ENCODE measurements around the gene TNFSF9. TPM values are rescaled to one million over a fixed set of nuclear protein-coding genes. Genes with fewer than 3 reads are reported as not detected.

The TNFSF9 gene
- total RNA-seq, 1 donor from 2014 or later: 2.3 TPM

DNA sequence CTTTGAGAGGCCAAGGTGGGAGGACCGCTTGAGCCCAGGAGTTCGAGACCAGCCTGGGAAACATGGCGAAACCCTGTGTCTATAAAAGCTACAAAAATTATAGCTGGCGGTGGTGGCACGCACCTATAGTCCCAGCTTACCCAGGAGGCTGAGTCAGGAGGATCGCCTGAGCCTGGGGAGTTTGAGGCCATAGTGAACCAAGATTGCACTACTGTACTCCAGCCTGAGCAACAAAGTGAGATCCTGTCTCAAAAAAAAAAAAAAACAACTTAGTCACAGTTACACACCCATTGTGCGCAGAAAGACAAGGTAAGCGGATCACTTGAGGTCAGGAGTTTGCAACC, 48.5 kb upstream of the TNFSF9 start:
- Histone ChIP-seq H3K4me1 (ENCODE audit: insufficient read depth, low read length) (no peaks in the 10 kb centered on the region), H4K20me1 (ENCODE audit: insufficient read depth, low read length) (no peaks in the 10 kb centered on the region), H3K27me3 (ENCODE audit: insufficient read depth, low read length) (no peaks in the 10 kb centered on the region), H3K79me2 (ENCODE audit: insufficient read depth, low read length) (no peaks in the 10 kb centered on the region), H3K4me2 (ENCODE audit: low read length) (no peak overlapping the region), H3K4me3 (ENCODE audit: insufficient read depth, low read depth, low read length) (no peak overlapping the region), H3K36me3 (ENCODE audit: insufficient read depth, low read length) (no peaks in the 10 kb centered on the region), H3K27ac (ENCODE audit: low read depth, low read length) (no peak overlapping the region), H3K9ac (ENCODE audit: low read length) (no peak overlapping the region), H2AFZ (ENCODE audit: low read depth, low read length) (peak overlapping the region; percentile 63), H3K9me3 (ENCODE audit: insufficient read depth, low read depth, low read length) (no peaks in the 10 kb centered on the region)
- TF ChIP-seq EZH2 (IDR thresholded peaks at IDR 0.05; ENCODE audit: insufficient read depth, low read length): no peak
- TF ChIP-seq, protein P1, sequence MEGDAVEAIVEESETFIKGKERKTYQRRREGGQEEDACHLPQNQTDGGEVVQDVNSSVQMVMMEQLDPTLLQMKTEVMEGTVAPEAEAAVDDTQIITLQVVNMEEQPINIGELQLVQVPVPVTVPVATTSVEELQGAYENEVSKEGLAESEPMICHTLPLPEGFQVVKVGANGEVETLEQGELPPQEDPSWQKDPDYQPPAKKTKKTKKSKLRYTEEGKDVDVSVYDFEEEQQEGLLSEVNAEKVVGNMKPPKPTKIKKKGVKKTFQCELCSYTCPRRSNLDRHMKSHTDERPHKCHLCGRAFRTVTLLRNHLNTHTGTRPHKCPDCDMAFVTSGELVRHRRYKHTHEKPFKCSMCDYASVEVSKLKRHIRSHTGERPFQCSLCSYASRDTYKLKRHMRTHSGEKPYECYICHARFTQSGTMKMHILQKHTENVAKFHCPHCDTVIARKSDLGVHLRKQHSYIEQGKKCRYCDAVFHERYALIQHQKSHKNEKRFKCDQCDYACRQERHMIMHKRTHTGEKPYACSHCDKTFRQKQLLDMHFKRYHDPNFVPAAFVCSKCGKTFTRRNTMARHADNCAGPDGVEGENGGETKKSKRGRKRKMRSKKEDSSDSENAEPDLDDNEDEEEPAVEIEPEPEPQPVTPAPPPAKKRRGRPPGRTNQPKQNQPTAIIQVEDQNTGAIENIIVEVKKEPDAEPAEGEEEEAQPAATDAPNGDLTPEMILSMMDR (IDR thresholded peaks at IDR 0.05; ENCODE audit: insufficient read depth, low read depth, low read length): no peak
- Mint-ChIP-seq H3K27me3 (ENCODE audit: low read depth, unreplicated experiment) (peaks cover 4% of the 10 kb centered on the region), H3K4me3 (ENCODE audit: unreplicated experiment) (no peak overlapping the region), H3K9me3 (ENCODE audit: unreplicated experiment) (no peaks in the 10 kb centered on the region), H3K4me1 (ENCODE audit: low read depth, unreplicated experiment) (no peaks in the 10 kb centered on the region), H3K27ac (ENCODE audit: unreplicated experiment) (no peak overlapping the region), H3K36me3 (ENCODE audit: low read depth, unreplicated experiment) (no peaks in the 10 kb centered on the region)
- DNase-seq (ENCODE audit: low read depth) (no peak), FAIRE-seq (no peak)

DNA sequence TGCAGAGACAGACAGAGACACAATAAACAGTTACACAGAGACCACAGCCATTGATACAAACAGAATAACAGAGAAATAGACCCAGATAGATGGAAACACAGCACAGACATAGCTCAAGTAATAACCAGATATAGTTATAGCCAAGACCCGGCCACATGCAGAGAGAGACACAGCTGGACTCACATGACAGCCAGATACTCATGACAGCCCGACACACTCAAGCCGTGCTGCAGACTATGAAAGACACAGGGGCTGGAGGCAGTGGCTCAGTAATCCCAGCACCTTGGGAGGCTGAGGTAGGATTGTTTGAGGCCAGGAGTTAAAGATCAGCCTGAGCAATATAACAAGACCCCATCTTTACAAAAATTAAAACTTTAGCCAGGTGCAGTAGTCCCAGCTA, 47.6 kb upstream of the TNFSF9 start:
- H3K9ac ChIP-seq (ENCODE audit: low read length): no peak overlapping the region
- no peaks in the 10 kb centered on the region for H3K79me2 ChIP-seq (ENCODE audit: insufficient read depth, low read length)
- Mint-ChIP-seq H3K27ac (ENCODE audit: unreplicated experiment) (no peak overlapping the region), H3K27me3 (ENCODE audit: low read depth, unreplicated experiment) (peaks cover 4% of the 10 kb centered on the region), H3K4me1 (ENCODE audit: low read depth, unreplicated experiment) (no peaks in the 10 kb centered on the region), H3K9me3 (ENCODE audit: unreplicated experiment) (no peaks in the 10 kb centered on the region), H3K4me3 (ENCODE audit: unreplicated experiment) (no peak overlapping the region), H3K36me3 (ENCODE audit: low read depth, unreplicated experiment) (no peaks in the 10 kb centered on the region)
- H3K9me3 ChIP-seq (ENCODE audit: insufficient read depth, low read depth, low read length): no peaks in the 10 kb centered on the region
- no peak overlapping the region for H3K4me3 ChIP-seq (ENCODE audit: insufficient read depth, low read depth, low read length)
- TF ChIP-seq, protein P1 (IDR thresholded peaks at IDR 0.05; ENCODE audit: insufficient read depth, low read depth, low read length): no peak
- TF ChIP-seq EZH2 (IDR thresholded peaks at IDR 0.05; ENCODE audit: insufficient read depth, low read length): no peak
- no peak overlapping the region for H2AFZ ChIP-seq (ENCODE audit: low read depth, low read length)
- no peak overlapping the region for H3K4me2 ChIP-seq (ENCODE audit: low read length)
- FAIRE-seq: no peak
- no peaks in the 10 kb centered on the region for H3K4me1 ChIP-seq (ENCODE audit: insufficient read depth, low read length)
- no peaks in the 10 kb centered on the region for H3K36me3 ChIP-seq (ENCODE audit: insufficient read depth, low read length)
- no peaks in the 10 kb centered on the region for H3K27me3 ChIP-seq (ENCODE audit: insufficient read depth, low read length)
- no peaks in the 10 kb centered on the region for H4K20me1 ChIP-seq (ENCODE audit: insufficient read depth, low read length)
- no peak overlapping the region for H3K27ac ChIP-seq (ENCODE audit: low read depth, low read length)
- no peak for DNase-seq (ENCODE audit: low read depth)

DNA sequence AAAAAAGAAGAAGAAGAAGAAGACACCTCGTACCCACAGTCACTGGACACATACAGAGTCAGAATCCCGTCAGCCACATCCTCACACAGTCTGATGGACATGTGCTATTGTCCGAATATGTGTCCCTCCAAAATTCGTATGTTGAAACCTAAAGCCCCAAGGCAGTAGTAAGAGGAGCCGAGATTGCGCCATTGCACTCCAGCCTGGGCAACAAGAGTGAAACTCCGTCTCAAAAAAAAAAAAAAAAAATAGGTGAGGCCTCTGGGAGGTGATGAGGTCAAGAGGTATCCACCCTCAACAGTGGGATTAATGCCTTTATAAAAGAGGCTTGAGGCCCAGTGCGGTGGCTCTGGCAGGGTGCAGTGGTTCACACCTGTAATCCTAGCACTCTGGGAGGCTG, 46.6 kb upstream of the TNFSF9 start:
- FAIRE-seq: no peak
- H3K79me2 ChIP-seq (ENCODE audit: insufficient read depth, low read length): no peaks in the 10 kb centered on the region
- no peak overlapping the region for H2AFZ ChIP-seq (ENCODE audit: low read depth, low read length)
- TF ChIP-seq, protein P1 (IDR thresholded peaks at IDR 0.05; ENCODE audit: insufficient read depth, low read depth, low read length): no peak
- no peak for TF ChIP-seq EZH2 (IDR thresholded peaks at IDR 0.05; ENCODE audit: insufficient read depth, low read length)
- no peak overlapping the region for H3K4me3 ChIP-seq (ENCODE audit: insufficient read depth, low read depth, low read length)
- no peak overlapping the region for H3K4me2 ChIP-seq (ENCODE audit: low read length)
- Mint-ChIP-seq H3K27me3 (ENCODE audit: low read depth, unreplicated experiment) (peaks cover 6% of the 10 kb centered on the region), H3K4me1 (ENCODE audit: low read depth, unreplicated experiment) (no peaks in the 10 kb centered on the region), H3K27ac (ENCODE audit: unreplicated experiment) (no peak overlapping the region), H3K36me3 (ENCODE audit: low read depth, unreplicated experiment) (no peaks in the 10 kb centered on the region), H3K9me3 (ENCODE audit: unreplicated experiment) (no peaks in the 10 kb centered on the region), H3K4me3 (ENCODE audit: unreplicated experiment) (no peak overlapping the region)
- no peaks in the 10 kb centered on the region for H4K20me1 ChIP-seq (ENCODE audit: insufficient read depth, low read length)
- no peak overlapping the region for H3K27ac ChIP-seq (ENCODE audit: low read depth, low read length)
- H3K9me3 ChIP-seq (ENCODE audit: insufficient read depth, low read depth, low read length): no peaks in the 10 kb centered on the region
- no peaks in the 10 kb centered on the region for H3K4me1 ChIP-seq (ENCODE audit: insufficient read depth, low read length)
- no peak overlapping the region for H3K9ac ChIP-seq (ENCODE audit: low read length)
- H3K27me3 ChIP-seq (ENCODE audit: insufficient read depth, low read length): no peaks in the 10 kb centered on the region
- DNase-seq (ENCODE audit: low read depth): no peak
- no peaks in the 10 kb centered on the region for H3K36me3 ChIP-seq (ENCODE audit: insufficient read depth, low read length)
